Right cardiac atrium (tissue), 5 donors: ENCODE results near the gene HRG. TPM values are rescaled to one million over a fixed set of nuclear protein-coding genes. Genes with fewer than 3 reads are reported as not detected.

ENCODE experiments used
- ATAC-seq, 2 donors: fragments of 200-7000 bp; cut with Tn5 transposase; one replicate each; pipeline versions ENCODE4 v1.8.0 to v1.9.1; 2020; ENCODE audit warnings: moderate library complexity in 2 of 2, mild to moderate bottlenecking in 1 of 2
- DNase-seq, 3 donors: peaks; one replicate each; pipeline ENCODE4 v3.0.0-alpha.2; 2020
- H3K27ac ChIP-seq: one replicate; pipeline ENCODE4 v1.5.1; 2013; ENCODE audit warnings: mild to moderate bottlenecking, low read length, control low read depth, moderate library complexity
- H3K27me3 ChIP-seq: one replicate; pipeline ENCODE4 v1.6.1; 2013; ENCODE audit not compliant: control insufficient read depth, insufficient read depth
- H3K4me1 ChIP-seq: one replicate; pipeline ENCODE4 v1.6.1; 2013; ENCODE audit warnings: low read length; ENCODE audit not compliant: control insufficient read depth, insufficient read depth
- H3K4me3 ChIP-seq: one replicate; pipeline ENCODE4 v1.5.1; 2013; ENCODE audit warnings: low read length, control low read depth
- H3K9me3 ChIP-seq: one replicate; pipeline ENCODE4 v1.6.1; 2013; ENCODE audit warnings: low read length; ENCODE audit not compliant: control insufficient read depth
- WGBS: extraction: QIAGEN DNeasy Blood & Tissue Kit; methylation state at CpG from one replicate; pipeline ENCODE4 v1.1.7; 2013; 5-methylcytosine and 5-hydroxymethylcytosine counted together
- intact Hi-C, 4 donors: fragments of 100-400 bp; cut with DNase I; formaldehyde crosslinking; loops; one replicate each; pipeline versions ENCODE4 v1.11.0 to v1.14.0; 2022 to 2023
- polyA plus RNA-seq: library from polyadenylated mRNA; stranded (reverse); fragments of 200-250 nt; gene quantifications from one replicate; pipeline ENCODE4 v1.2.3, GENCODE V29; 2013
- total RNA-seq, 4 donors: library from RNA; stranded (reverse); fragmentation: NEBNext Ultra II Directional; extraction: Animal tissue kit (Norgen Biotek cat#: 25700); gene quantifications; one replicate each; pipeline ENCODE4 v1.2.1, GENCODE V29; 2021
- donor health status: healthy with polysubstance abuse.
- donor health status: DM: no; HTN: yes; CAD: no.
- donor health status: DM: no; HTN: no; CAD: no.
- donor health status: DM: no; HTN: yes; CAD: no; lungs with severe emphysema.
- donor health status: DM: yes; HTN: yes; CAD: no.

HRG gene
- total and polyA plus RNA-seq, 5 donors: 0.22 TPM; not detected in 4

DNA sequence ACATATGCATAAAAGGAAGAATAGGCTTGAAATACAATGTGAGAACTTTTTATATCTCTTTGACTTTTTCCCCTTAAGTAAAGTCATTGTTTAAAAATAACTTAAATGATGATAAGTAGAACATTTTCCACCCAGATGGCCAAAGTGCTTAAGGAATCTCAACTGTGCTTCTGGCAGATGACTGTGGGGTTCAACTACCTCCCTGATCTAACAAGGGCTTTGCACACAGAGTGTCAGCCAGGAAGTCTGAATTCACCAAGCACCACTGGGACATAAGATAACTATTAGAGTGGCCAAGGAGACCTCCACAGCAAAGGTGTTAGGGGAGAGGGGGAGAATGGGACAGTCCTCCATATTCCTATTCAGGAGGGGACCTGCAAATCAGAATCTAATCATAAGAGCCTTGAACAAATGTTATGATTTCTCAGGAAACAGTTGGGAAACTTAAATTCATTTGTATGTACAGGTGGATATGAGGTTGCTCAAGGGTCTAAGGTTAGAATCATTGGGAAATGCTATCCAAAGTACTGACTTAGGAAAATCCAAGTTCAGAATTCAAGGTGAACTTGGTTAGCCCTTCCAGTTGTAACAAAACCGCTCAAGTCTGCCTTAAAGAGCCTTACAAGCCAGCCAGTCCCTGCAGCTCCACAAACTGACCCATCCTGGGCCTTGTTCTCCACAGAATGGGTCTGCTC, 25.9 kb upstream of the HRG start, which contains the start of gene FETUB:
TSS of gene FETUB (plus strand) at position 622 of the 695 bp plus-strand sequence. CDS start at position 684, 62 bp downstream.
- 80% methylated on average over 1 of the region's 1 CpG for WGBS
- H3K4me1 ChIP-seq: no peaks in the 10 kb centered on the region
- H3K9me3 ChIP-seq: no peaks in the 10 kb centered on the region
- no peaks in the 10 kb centered on the region for H3K27me3 ChIP-seq
- peak in 1 of 2 donors; percentile 67 for ATAC-seq
- intact Hi-C loops: no loop called here
- no peak for DNase-seq
- H3K27ac ChIP-seq: no peak within 1 kb of the TSS
- H3K4me3 ChIP-seq: no peak within 1 kb of the TSS

DNA sequence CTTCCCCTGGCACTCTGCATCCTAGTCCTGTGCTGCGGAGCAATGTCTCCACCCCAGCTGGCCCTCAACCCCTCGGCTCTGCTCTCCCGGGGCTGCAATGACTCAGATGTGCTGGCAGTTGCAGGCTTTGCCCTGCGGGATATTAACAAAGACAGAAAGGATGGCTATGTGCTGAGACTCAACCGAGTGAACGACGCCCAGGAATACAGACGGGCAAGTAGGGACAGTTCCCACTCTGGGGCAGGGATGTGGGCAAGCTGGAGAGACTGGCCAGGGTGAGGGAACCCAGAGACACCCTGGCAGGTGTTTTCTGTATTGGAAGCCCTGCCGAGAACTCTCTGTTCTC, 25.4 kb upstream of the HRG start:
- Histone ChIP-seq H3K27me3 (no peaks in the 10 kb centered on the region), H3K27ac (no peak overlapping the region), H3K9me3 (no peaks in the 10 kb centered on the region), H3K4me1 (no peaks in the 10 kb centered on the region), H3K4me3 (no peak overlapping the region)
- peak; percentile 38 to 64 (median 57) for DNase-seq
- intact Hi-C loops: no loop called here
- WGBS: 56% methylated on average over 9 of the region's 9 CpGs
- ATAC-seq: peak; percentile 55 to 59

DNA sequence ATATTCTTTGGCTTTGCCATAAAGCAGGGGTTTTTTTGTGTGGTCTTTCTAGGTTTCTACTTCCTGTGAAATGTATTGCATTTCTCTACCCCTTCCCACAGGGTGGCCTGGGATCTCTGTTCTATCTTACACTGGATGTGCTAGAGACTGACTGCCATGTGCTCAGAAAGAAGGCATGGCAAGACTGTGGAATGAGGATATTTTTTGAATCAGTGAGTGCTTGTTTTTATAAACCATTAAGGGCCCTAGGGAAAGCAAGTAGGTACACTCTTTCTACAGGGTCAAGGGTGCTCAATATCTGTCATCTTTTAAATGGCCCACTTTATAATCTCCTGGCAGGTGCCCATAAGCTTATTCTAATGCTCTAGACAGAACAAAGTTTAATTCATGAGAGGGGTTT, 24.9 kb upstream of the HRG start:
- Histone ChIP-seq H3K4me1 (no peaks in the 10 kb centered on the region), H3K4me3 (no peak overlapping the region), H3K27ac (no peak overlapping the region), H3K9me3 (no peaks in the 10 kb centered on the region), H3K27me3 (no peaks in the 10 kb centered on the region)
- intact Hi-C loops: no loop called here
- ATAC-seq (no peak), DNase-seq (no peak)

DNA sequence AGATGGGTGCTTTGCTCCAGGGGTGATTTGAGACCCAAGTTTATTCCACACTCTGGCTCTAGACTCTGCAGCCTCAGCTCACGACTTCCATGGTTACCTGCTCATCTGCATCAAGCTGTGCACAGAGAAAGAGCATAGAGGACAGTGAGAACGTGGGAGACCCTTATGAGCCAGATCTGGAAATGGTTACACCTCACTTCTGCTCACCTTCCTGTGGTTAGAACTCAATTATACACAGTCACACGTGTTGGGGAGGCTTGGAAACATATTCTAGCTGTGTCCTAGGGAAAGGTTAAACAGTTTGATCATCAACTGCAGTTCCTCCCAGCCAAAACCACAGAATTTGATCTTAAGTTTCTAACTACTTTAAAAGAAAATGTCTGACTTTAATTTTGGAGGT, 23.8 kb upstream of the HRG start:
- DNase-seq: no peak
- WGBS: 54% methylated on average over 3 of the region's 3 CpGs
- Histone ChIP-seq H3K27me3 (no peaks in the 10 kb centered on the region), H3K4me3 (no peak overlapping the region), H3K4me1 (no peaks in the 10 kb centered on the region), H3K27ac (no peak overlapping the region), H3K9me3 (no peaks in the 10 kb centered on the region)
- intact Hi-C loops: no loop called here
- ATAC-seq: no peak

DNA sequence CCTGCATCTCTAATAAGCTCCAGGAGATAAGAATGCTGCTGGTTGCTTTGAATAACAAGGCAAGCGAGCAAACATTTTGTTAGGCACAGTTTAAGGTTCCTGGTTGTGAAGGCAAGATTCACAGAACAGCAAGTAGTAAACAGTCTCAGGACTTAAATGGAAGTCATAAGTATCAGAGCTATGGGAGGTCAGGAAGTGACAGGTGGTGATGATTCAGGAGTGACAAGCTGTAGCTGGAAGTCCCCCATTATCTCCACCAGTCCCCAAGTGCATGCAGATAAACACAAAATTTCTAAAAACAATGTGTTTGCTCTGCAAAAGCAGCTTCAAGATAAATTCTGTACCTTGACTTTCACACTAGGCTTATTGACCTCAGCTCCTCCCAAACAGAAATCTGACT, 22.3 kb upstream of the HRG start:
- H3K4me3 ChIP-seq: no peak overlapping the region
- H3K9me3 ChIP-seq: no peaks in the 10 kb centered on the region
- no peak overlapping the region for H3K27ac ChIP-seq
- H3K27me3 ChIP-seq: no peaks in the 10 kb centered on the region
- DNase-seq (no peak), ATAC-seq (no peak)
- intact Hi-C loops: no loop called here
- H3K4me1 ChIP-seq: no peaks in the 10 kb centered on the region
- WGBS: 80% methylated on average over 1 of the region's 1 CpG

DNA sequence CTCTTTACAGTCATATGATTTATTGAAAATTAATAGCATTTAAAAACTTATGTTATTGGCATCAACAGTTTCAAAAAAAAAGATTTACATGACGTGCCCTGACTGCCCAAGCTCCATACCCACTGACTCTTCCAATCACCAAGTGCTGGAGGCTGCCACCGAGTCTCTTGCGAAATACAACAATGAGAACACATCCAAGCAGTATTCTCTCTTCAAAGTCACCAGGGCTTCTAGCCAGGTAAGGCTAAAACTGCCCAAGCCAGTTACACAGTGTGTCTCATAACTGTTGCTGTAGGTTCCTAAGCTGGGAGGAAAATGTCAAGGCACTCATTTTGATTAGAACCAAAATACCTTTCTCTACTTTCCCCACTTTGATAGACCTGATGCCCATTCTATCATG, 21.1 kb upstream of the HRG start:
- no peak overlapping the region for H3K4me3 ChIP-seq
- no peak for DNase-seq
- ATAC-seq: no peak
- H3K9me3 ChIP-seq: no peaks in the 10 kb centered on the region
- intact Hi-C loops: no loop called here
- H3K27ac ChIP-seq: no peak overlapping the region
- no peaks in the 10 kb centered on the region for H3K27me3 ChIP-seq
- no peaks in the 10 kb centered on the region for H3K4me1 ChIP-seq
- WGBS: 87% methylated on average over 3 of the region's 3 CpGs

DNA sequence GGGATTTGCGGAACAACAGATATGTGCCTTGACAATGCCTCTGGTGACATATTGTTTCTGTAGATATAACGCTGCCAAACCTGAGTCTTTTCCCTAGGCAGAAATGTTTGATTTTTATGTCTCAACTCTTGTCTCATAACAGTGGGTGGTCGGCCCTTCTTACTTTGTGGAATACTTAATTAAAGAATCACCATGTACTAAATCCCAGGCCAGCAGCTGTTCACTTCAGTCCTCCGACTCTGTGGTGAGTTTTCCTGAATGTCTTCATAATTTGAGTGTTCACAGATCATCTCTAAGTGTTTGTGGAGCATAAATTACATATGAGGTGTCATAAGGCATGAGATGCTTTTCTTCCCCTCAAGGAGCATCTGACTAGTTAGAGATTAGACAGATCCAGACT, 19.7 kb upstream of the HRG start:
- DNase-seq: no peak
- no peaks in the 10 kb centered on the region for H3K27me3 ChIP-seq
- H3K4me1 ChIP-seq: no peaks in the 10 kb centered on the region
- no peak for ATAC-seq
- intact Hi-C loops: no loop called here
- H3K27ac ChIP-seq: no peak overlapping the region
- no peaks in the 10 kb centered on the region for H3K9me3 ChIP-seq
- WGBS: 85% methylated on average over 4 of the region's 4 CpGs
- no peak overlapping the region for H3K4me3 ChIP-seq

DNA sequence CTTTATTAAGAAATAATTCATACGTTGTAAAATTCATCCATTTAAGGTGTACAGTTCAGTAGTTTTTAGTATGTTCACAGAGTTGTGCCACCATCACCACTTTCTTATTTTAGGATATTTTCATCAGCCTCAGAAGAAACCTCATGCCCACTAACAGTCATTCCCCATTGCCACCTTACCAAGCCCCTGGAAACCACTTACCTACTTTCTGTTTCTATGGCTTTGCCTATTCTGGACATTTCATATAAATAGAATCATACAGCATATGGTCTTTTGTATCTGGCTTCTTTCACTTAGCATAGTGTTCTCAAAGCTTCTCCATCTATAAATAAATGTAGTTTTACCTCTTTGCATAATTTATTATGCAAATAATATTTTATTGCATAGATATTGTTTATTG, 19.0 kb upstream of the HRG start:
- Histone ChIP-seq H3K27me3 (no peaks in the 10 kb centered on the region), H3K4me1 (no peaks in the 10 kb centered on the region), H3K9me3 (no peaks in the 10 kb centered on the region), H3K27ac (no peak overlapping the region), H3K4me3 (no peak overlapping the region)
- intact Hi-C loops: no loop called here
- 87% methylated on average over 1 of the region's 1 CpG for WGBS
- ATAC-seq: no peak
- DNase-seq: no peak

DNA sequence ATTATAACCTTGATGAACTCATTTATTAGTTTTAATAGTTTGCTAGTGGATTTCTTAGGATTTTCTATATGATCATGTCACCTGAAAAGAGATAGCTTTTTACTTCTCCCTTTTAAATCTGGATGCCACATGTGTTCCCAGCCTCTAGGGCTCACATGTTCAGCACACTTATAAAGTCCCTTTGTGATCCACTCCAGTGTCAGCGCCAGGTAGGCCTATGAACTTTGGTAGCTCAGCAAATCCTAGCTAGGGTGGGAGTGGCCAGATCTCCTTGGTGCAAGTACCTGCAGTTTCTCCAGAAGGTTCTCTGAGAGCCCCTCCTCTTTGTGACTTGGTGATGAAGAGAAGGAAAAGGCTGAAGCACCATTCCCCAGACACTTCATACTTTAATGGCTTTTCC, 17.0 kb upstream of the HRG start:
- Histone ChIP-seq H3K4me1 (no peaks in the 10 kb centered on the region), H3K27me3 (no peaks in the 10 kb centered on the region), H3K4me3 (no peak overlapping the region), H3K9me3 (no peaks in the 10 kb centered on the region), H3K27ac (no peak overlapping the region)
- intact Hi-C loops: no loop called here
- WGBS: 87% methylated on average over 1 of the region's 1 CpG
- ATAC-seq (no peak), DNase-seq (no peak)

DNA sequence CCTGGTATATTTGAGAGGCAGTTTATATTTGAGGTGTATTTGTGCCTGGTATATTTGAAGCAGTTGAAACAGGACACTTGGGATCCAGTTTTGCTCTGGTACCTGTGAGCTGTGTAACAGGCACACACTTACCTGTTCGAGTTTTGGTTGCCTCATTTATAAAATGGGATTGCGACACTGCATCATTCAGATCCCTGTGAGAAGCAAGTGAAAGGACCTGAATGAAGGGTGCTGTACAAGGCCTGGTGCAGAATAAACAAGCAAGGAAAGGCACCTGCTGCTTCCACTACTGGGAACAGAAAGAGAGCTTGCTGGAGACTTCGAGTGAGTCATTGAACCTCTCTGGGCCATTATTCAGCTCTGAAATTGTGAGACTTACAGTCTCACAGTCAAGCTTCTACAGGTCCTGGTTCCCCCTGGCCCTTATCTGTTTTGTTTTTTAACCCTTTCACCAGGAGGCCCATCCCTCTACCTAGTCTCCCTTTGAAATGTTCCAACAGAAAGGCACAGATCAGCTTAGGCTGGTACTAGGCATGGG, 14.1 kb upstream of the HRG start:
- ATAC-seq (no peak), DNase-seq (no peak)
- Histone ChIP-seq H3K9me3 (no peaks in the 10 kb centered on the region), H3K4me1 (no peaks in the 10 kb centered on the region), H3K27me3 (no peaks in the 10 kb centered on the region), H3K27ac (no peak overlapping the region), H3K4me3 (no peak overlapping the region)
- intact Hi-C loops: no loop called here
- 77% methylated on average over 3 of the region's 3 CpGs for WGBS

DNA sequence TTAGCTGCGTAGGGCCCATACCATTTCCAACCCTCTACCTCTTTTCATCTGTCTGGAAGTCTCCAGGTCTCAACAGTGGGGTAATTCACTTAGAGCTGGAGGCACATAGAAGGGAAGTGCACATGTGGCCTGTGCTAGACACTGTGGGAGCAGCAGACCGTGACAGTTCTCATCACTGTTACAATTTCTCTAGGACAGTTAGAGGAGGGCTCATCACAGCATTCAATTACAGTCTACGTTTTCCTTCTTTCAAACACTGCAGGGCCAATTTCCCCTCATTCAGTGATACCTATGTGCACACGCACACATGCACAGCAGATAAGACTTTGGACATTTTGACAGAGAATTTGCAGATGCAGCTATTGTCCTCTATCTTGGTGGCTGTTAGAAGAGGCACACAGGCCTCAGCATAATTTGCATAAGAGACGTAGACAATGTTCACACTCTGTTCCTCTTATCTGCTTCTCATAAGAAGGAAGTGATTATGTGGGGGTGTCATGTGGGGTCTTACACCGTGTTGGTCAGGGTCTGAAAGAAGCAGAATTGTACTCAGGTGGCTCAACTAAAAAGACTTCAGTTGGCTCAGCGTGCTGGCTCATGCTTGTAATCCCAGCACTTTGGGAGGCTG, 12.6 kb upstream of the HRG start:
- Histone ChIP-seq H3K4me1 (no peaks in the 10 kb centered on the region), H3K9me3 (no peaks in the 10 kb centered on the region), H3K27me3 (no peaks in the 10 kb centered on the region), H3K27ac (no peak overlapping the region), H3K4me3 (no peak overlapping the region)
- DNase-seq (no peak), ATAC-seq (no peak)
- 66% methylated on average over 7 of the region's 7 CpGs for WGBS
- intact Hi-C loops: no loop called here
